Neural cell (in vitro differentiated cells): Measurements from ENCODE around the gene P2RY8. TPM values are rescaled to one million over a fixed set of nuclear protein-coding genes. Genes with fewer than 3 reads are reported as not detected.

ENCODE experiments used
- H2AFZ ChIP-seq: fragments of 200-600, 300-800 bp; sonication (generic), shearing (Covaris generic); 2 replicates; pipeline ENCODE4 v1.6.0; 2014; ENCODE audit warnings: low read depth, mild to moderate bottlenecking, antibody characterized with exemption, low read length, moderate library complexity
- H3F3A ChIP-seq: fragments of 200-600 bp; shearing (Covaris generic); 2 replicates; pipeline ENCODE4 v1.6.1; 2016; ENCODE audit warnings: mild to moderate bottlenecking, moderate library complexity, mixed read lengths, antibody characterized with exemption, low read length; ENCODE audit not compliant: insufficient read depth, poor library complexity, severe bottlenecking
- H3K27ac ChIP-seq: fragments of 200-600, 300-800 bp; sonication (generic), shearing (Covaris generic); 2 replicates; pipeline ENCODE4 v1.5.1; 2014; ENCODE audit warnings: mild to moderate bottlenecking, low read length, moderate library complexity
- H3K27me3 ChIP-seq: fragments of 300-800, 200-600 bp; sonication (generic), shearing (Covaris generic); 2 replicates; pipeline ENCODE4 v1.6.0; 2014; ENCODE audit warnings: mild to moderate bottlenecking, low read depth, low read length, moderate library complexity; ENCODE audit not compliant: insufficient read depth
- H3K36me3 ChIP-seq: fragments of 300-800, 200-600 bp; sonication (generic), shearing (Covaris generic); 2 replicates; pipeline ENCODE4 v1.5.1; 2014; ENCODE audit warnings: mild to moderate bottlenecking, antibody characterized with exemption, low read length, moderate library complexity; ENCODE audit not compliant: insufficient read depth
- H3K4me2 ChIP-seq: fragments of 300-800, 200-600 bp; sonication (generic), shearing (Covaris generic); 2 replicates; pipeline ENCODE4 v1.6.0; 2014; ENCODE audit warnings: mild to moderate bottlenecking, low read length
- H3K4me3 ChIP-seq: fragments of 300-800, 200-600 bp; sonication (generic), shearing (Covaris generic); 2 replicates; pipeline ENCODE4 v1.5.1; 2014; ENCODE audit warnings: mild to moderate bottlenecking, low read length, moderate library complexity
- H3K79me2 ChIP-seq: fragments of 200-600 bp; shearing (Covaris generic); replicated peaks from 2 replicates; pipeline ENCODE4 v1.6.0; 2014; ENCODE audit warnings: mild to moderate bottlenecking, low read length, moderate library complexity; ENCODE audit not compliant: insufficient read depth
- H3K9ac ChIP-seq: fragments of 300-800, 200-600 bp; sonication (generic), shearing (Covaris generic); 2 replicates; pipeline ENCODE4 v1.6.1; 2016; ENCODE audit warnings: mild to moderate bottlenecking, low read length, mixed read lengths
- H3K9me2 ChIP-seq: fragments of 200-600 bp; shearing (Covaris generic); 2 replicates; pipeline ENCODE4 v1.6.1; 2016; ENCODE audit warnings: mild to moderate bottlenecking, low read length, mixed read lengths; ENCODE audit not compliant: insufficient read depth
- H3K9me3 ChIP-seq: fragments of 200-600, 300-800 bp; sonication (generic), shearing (Covaris generic); 2 replicates; pipeline ENCODE4 v1.6.1; 2016; ENCODE audit warnings: mild to moderate bottlenecking, mixed run types, low read length, moderate library complexity, mixed read lengths
- H4K20me1 ChIP-seq: fragments of 200-600 bp; shearing (Covaris generic); 2 replicates; pipeline ENCODE4 v1.6.1; 2016; ENCODE audit warnings: mild to moderate bottlenecking, mixed run types; ENCODE audit not compliant: insufficient read depth
- EP300 ChIP-seq: fragments of 450-650 bp; conservative IDR thresholded peaks from 2 replicates; pipeline ENCODE4 v1.6.1; 2014; ENCODE audit warnings: antibody characterized with exemption, mild to moderate bottlenecking, moderate library complexity; ENCODE audit not compliant: poor library complexity, severe bottlenecking
- EZH2 ChIP-seq: fragments of 200-600, 300-800 bp; shearing (Covaris generic), sonication (generic); IDR thresholded peaks from 2 replicates; pipeline ENCODE4 v1.6.1; 2014; ENCODE audit warnings: antibody characterized with exemption, low read length, borderline replicate concordance, mild to moderate bottlenecking; ENCODE audit not compliant: insufficient read depth, poor library complexity, severe bottlenecking
- MXI1 ChIP-seq: fragments of 450-650 bp; conservative IDR thresholded peaks from 2 replicates; pipeline ENCODE4 v1.6.1; 2014; ENCODE audit warnings: antibody characterized with exemption, mild to moderate bottlenecking; ENCODE audit not compliant: poor library complexity, severe bottlenecking
- POLR2AphosphoS5 ChIP-seq: IDR thresholded peaks from 2 replicates; pipeline ENCODE4 v1.6.1; 2012
- RAD21 ChIP-seq: fragments of 450-650 bp; conservative IDR thresholded peaks from 2 replicates; pipeline ENCODE4 v1.6.1; 2014; ENCODE audit warnings: antibody characterized with exemption, mild to moderate bottlenecking, moderate library complexity
- SMC3 ChIP-seq: fragments of 450-650 bp; conservative IDR thresholded peaks from 2 replicates; pipeline ENCODE4 v1.6.1; 2014; ENCODE audit warnings: antibody characterized with exemption, mild to moderate bottlenecking, moderate library complexity; ENCODE audit not compliant: poor library complexity
- TAF1 ChIP-seq: IDR thresholded peaks from 2 replicates; pipeline ENCODE4 v1.6.1; 2012; ENCODE audit warnings: low read depth
- polyA plus RNA-seq: library from polyadenylated mRNA; depleted of rRNA; stranded (reverse); fragments of >200 nt; gene quantifications from 2 replicates; pipeline ENCODE4 v1.2.3, GENCODE V29; 2014
- TF ChIP-seq, protein P1 (sequence below): fragments of 450-650 bp; IDR thresholded peaks from 2 replicates; pipeline ENCODE4 v1.5.1; 2014; ENCODE audit warnings: antibody characterized with exemption, mild to moderate bottlenecking, moderate library complexity; ENCODE audit not compliant: poor library complexity, severe bottlenecking
- TF ChIP-seq, protein P2 (sequence below): IDR thresholded peaks from 2 replicates; pipeline ENCODE4 v1.6.1; 2012; ENCODE audit warnings: borderline replicate concordance

The P2RY8 gene
- polyA plus RNA-seq, 1 donor from 2014 or later: not detected

DNA sequence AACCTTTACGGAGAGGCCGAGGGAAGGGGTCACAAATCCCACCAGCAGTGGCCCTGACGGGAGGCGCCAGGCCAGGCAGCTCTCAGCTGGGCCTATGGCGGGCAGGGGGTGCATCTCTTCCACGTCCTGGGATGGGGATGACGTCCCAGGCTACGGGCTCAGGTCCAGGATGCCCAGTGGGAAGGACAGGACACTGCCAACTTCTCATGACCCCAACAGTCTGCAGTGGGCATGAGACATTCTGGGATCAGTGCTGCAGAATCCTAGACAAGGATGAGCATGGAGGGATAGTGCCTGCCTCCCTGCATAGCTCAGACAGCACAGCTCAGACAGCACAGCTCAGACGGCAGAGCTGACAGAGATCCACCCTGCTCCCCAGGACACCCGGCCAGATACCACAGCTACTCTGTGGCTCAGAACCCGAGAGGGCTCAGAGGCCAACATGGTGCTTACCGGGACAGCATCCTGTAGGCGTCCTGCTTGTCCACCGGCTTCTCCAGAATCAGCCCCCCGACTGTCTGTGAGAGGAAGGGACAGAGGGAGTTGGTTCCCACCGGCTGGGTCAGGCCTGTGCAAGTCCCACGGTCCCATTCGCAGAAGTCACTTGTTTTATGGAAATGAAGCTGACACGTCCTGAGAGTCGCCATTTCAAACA, 101.6 kb downstream of the P2RY8 start:
- Histone ChIP-seq H3K4me3 (no peak overlapping the region), H3K9me2 (no peaks in the 10 kb centered on the region), H2AFZ (no peak overlapping the region), H3K4me2 (no peak overlapping the region), H3K27ac (no peak overlapping the region), H3F3A (no peaks in the 10 kb centered on the region), H3K79me2 (no peaks in the 10 kb centered on the region), H3K9me3 (peaks cover 5% of the 10 kb centered on the region), H3K27me3 (no peaks in the 10 kb centered on the region), H4K20me1 (no peaks in the 10 kb centered on the region), H3K36me3 (no peaks in the 10 kb centered on the region), H3K9ac (no peak overlapping the region)
- no peak for TF ChIP-seq EZH2
- TF ChIP-seq, protein P1, sequence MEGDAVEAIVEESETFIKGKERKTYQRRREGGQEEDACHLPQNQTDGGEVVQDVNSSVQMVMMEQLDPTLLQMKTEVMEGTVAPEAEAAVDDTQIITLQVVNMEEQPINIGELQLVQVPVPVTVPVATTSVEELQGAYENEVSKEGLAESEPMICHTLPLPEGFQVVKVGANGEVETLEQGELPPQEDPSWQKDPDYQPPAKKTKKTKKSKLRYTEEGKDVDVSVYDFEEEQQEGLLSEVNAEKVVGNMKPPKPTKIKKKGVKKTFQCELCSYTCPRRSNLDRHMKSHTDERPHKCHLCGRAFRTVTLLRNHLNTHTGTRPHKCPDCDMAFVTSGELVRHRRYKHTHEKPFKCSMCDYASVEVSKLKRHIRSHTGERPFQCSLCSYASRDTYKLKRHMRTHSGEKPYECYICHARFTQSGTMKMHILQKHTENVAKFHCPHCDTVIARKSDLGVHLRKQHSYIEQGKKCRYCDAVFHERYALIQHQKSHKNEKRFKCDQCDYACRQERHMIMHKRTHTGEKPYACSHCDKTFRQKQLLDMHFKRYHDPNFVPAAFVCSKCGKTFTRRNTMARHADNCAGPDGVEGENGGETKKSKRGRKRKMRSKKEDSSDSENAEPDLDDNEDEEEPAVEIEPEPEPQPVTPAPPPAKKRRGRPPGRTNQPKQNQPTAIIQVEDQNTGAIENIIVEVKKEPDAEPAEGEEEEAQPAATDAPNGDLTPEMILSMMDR: no peak
- TF ChIP-seq EP300: no peak
- no peak for TF ChIP-seq SMC3
- TF ChIP-seq TAF1: no peak
- TF ChIP-seq RAD21: no peak
- TF ChIP-seq, protein P2, sequence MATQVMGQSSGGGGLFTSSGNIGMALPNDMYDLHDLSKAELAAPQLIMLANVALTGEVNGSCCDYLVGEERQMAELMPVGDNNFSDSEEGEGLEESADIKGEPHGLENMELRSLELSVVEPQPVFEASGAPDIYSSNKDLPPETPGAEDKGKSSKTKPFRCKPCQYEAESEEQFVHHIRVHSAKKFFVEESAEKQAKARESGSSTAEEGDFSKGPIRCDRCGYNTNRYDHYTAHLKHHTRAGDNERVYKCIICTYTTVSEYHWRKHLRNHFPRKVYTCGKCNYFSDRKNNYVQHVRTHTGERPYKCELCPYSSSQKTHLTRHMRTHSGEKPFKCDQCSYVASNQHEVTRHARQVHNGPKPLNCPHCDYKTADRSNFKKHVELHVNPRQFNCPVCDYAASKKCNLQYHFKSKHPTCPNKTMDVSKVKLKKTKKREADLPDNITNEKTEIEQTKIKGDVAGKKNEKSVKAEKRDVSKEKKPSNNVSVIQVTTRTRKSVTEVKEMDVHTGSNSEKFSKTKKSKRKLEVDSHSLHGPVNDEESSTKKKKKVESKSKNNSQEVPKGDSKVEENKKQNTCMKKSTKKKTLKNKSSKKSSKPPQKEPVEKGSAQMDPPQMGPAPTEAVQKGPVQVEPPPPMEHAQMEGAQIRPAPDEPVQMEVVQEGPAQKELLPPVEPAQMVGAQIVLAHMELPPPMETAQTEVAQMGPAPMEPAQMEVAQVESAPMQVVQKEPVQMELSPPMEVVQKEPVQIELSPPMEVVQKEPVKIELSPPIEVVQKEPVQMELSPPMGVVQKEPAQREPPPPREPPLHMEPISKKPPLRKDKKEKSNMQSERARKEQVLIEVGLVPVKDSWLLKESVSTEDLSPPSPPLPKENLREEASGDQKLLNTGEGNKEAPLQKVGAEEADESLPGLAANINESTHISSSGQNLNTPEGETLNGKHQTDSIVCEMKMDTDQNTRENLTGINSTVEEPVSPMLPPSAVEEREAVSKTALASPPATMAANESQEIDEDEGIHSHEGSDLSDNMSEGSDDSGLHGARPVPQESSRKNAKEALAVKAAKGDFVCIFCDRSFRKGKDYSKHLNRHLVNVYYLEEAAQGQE: no peak
- TF ChIP-seq POLR2AphosphoS5: no peak
- no peak for TF ChIP-seq MXI1

DNA sequence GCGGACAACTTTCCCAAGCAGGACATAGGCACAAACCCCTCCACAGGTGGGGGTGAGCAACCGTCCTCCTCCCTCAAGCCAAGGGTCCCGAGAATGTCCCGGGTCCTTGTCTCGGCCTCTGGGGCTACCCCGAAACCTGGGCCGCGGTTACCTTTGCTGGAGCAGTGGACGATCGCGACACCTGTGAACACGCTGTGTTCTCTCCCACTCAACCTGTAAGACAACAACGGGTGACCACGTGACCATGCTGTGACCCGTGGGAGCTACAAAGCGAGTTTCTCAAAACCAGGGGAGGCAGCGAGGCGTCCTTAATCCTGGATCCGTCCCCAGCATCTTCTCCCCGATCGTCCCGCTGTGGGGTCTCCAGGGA, 102.1 kb downstream of the P2RY8 start:
- no peak for TF ChIP-seq EP300
- TF ChIP-seq, protein P2: no peak
- TF ChIP-seq EZH2: no peak
- TF ChIP-seq MXI1: no peak
- TF ChIP-seq, protein P1: no peak
- Histone ChIP-seq H2AFZ (no peak overlapping the region), H3K4me3 (no peak overlapping the region), H3K27me3 (no peaks in the 10 kb centered on the region), H3K36me3 (no peaks in the 10 kb centered on the region), H3F3A (no peaks in the 10 kb centered on the region), H4K20me1 (no peaks in the 10 kb centered on the region), H3K79me2 (no peaks in the 10 kb centered on the region), H3K27ac (no peak overlapping the region), H3K4me2 (no peak overlapping the region), H3K9me3 (peaks cover 5% of the 10 kb centered on the region), H3K9ac (no peak overlapping the region), H3K9me2 (no peaks in the 10 kb centered on the region)
